Kidney tubule cell (primary cell): Measurements from ENCODE around the gene OR6C76.
"Not testable (repeated sequence)": the region's sequence is repeated elsewhere in the genome, so short reads cannot be mapped to it uniquely, and the experiment has no call there.

Experiments used
- DNase-seq: peaks from one replicate; pipeline ENCODE4 v3.0.0-alpha.2; 2018; ENCODE audit warnings: low spot score

The OR6C76 gene

GRCh38 chr12:55425954-55426353 is at the start of gene OR6C76:
TSS of gene OR6C76 (plus strand) at chr12:55426254. CDS start at chr12:55426254, 0 bp downstream.
- no peak for DNase-seq

- DNase-seq = no peak
These were observed 40.2 kb upstream of the OR6C76 start for GRCh38 chr12:55385891-55386290.

- DNase-seq = no peak
These were observed 33.8 kb upstream of the OR6C76 start for GRCh38 chr12:55392032-55392795.

- no peak for DNase-seq
These were observed 29.7 kb upstream of the OR6C76 start for GRCh38 chr12:55396326-55396725.

GRCh38 chr12:55400229-55400628 is 25.8 kb upstream of the OR6C76 start, which contains the start of gene OR6C65:
TSS of gene OR6C65 (plus strand) at chr12:55400529. CDS start at chr12:55400529, 0 bp downstream.
- DNase-seq = no peak

- no peak for DNase-seq
These were observed 18.2 kb upstream of the OR6C76 start for GRCh38 chr12:55407866-55408265.

- not testable (repeated sequence) for DNase-seq
These were observed 16.9 kb upstream of the OR6C76 start for GRCh38 chr12:55409133-55409532.

GRCh38 chr12:55412138-55412537 is 13.9 kb upstream of the OR6C76 start:
- DNase-seq = not testable (repeated sequence)

- not testable (repeated sequence) for DNase-seq
These were observed 12.3 kb upstream of the OR6C76 start for GRCh38 chr12:55413498-55414388.

- not testable (repeated sequence) for DNase-seq
These were observed 11.6 kb upstream of the OR6C76 start for GRCh38 chr12:55414396-55414823.

- not testable (repeated sequence) for DNase-seq
These were observed 11.2 kb upstream of the OR6C76 start for GRCh38 chr12:55414889-55415288.

GRCh38 chr12:55416961-55417360 is 9.1 kb upstream of the OR6C76 start:
- no peak for DNase-seq

GRCh38 chr12:55420307-55420962 is 5.6 kb upstream of the OR6C76 start:
- DNase-seq = no peak

GRCh38 chr12:55428331-55429243 is 2.5 kb downstream of the OR6C76 start:
- no peak for DNase-seq

GRCh38 chr12:55441233-55441632 is 15.2 kb downstream of the OR6C76 start:
- not testable (repeated sequence) for DNase-seq

GRCh38 chr12:55443776-55444175 is 17.7 kb downstream of the OR6C76 start, which contains the start of gene OR6C2:
TSS of gene OR6C2 (plus strand) at chr12:55444076. CDS start at chr12:55452214, 8,138 bp downstream.
- no peak for DNase-seq

GRCh38 chr12:55445357-55445756 is 19.3 kb downstream of the OR6C76 start:
- no peak for DNase-seq

- DNase-seq = no peak
These were observed 20.3 kb downstream of the OR6C76 start for GRCh38 chr12:55446326-55446725.

GRCh38 chr12:55448825-55449224 is 22.8 kb downstream of the OR6C76 start:
- DNase-seq = no peak

- not testable (repeated sequence) for DNase-seq
These were observed 38.9 kb downstream of the OR6C76 start for GRCh38 chr12:55464926-55465325.

- DNase-seq = no peak
These were observed 41.8 kb downstream of the OR6C76 start for GRCh38 chr12:55467836-55468235.
